Ecto neural progenitor cell (in vitro differentiated cells): Measurements from ENCODE around the gene ENTPD3.
A peak's percentile ranks its signal among the peaks of the same experiment; 100 is the strongest.

Source experiments
- DNase-seq: peaks from one replicate; pipeline ENCODE4 v3.0.0-alpha.2; 2018; ENCODE audit warnings: low spot score

ENTPD3 gene

GRCh38 chr3:40387001-40387894 is at the start of gene ENTPD3:
ENTPD3 (plus strand) TSS chr3:40387184; CDS start chr3:40388058, 874 bp downstream.
- peak; percentile 64 for DNase-seq

GRCh38 chr3:40339871-40340270 is 47.1 kb upstream of the ENTPD3 start:
- no peak for DNase-seq

- DNase-seq, result no peak
Observed at GRCh38 chr3:40340541-40341170, 46.3 kb upstream of the ENTPD3 start.

GRCh38 chr3:40341671-40342070 is 45.3 kb upstream of the ENTPD3 start:
- DNase-seq, result no peak

- DNase-seq, result no peak
Observed at GRCh38 chr3:40350529-40350928, 36.5 kb upstream of the ENTPD3 start.

GRCh38 chr3:40355410-40355809 is 31.6 kb upstream of the ENTPD3 start:
- DNase-seq, result no peak

GRCh38 chr3:40358454-40358853 is 28.5 kb upstream of the ENTPD3 start:
- DNase-seq, result no peak

- DNase-seq, result no peak
Observed at GRCh38 chr3:40363674-40364073, 23.3 kb upstream of the ENTPD3 start.

- DNase-seq, result no peak
Observed at GRCh38 chr3:40366203-40367162, 20.5 kb upstream of the ENTPD3 start.

- DNase-seq, result no peak
Observed at GRCh38 chr3:40369716-40370115, 17.3 kb upstream of the ENTPD3 start.

- DNase-seq, result no peak
Observed at GRCh38 chr3:40377822-40378221, 9.2 kb upstream of the ENTPD3 start.

GRCh38 chr3:40379674-40380306 is 7.2 kb upstream of the ENTPD3 start:
- no peak for DNase-seq

- DNase-seq, result no peak
Observed at GRCh38 chr3:40381904-40382616, 4.9 kb upstream of the ENTPD3 start.

GRCh38 chr3:40382617-40382979 is 4.4 kb upstream of the ENTPD3 start:
- no peak for DNase-seq

- no peak for DNase-seq
Observed at GRCh38 chr3:40386213-40386612, 771 bp upstream of the ENTPD3 start.

- no peak for DNase-seq
Observed at GRCh38 chr3:40387895-40388254, 891 bp downstream of the ENTPD3 start.

- DNase-seq, result no peak
Observed at GRCh38 chr3:40396406-40396805, 9.4 kb downstream of the ENTPD3 start.

- DNase-seq, result no peak
Observed at GRCh38 chr3:40397129-40397528, 10.1 kb downstream of the ENTPD3 start.

GRCh38 chr3:40397912-40398311 is 10.9 kb downstream of the ENTPD3 start:
- DNase-seq, result no peak

GRCh38 chr3:40398346-40398745 is 11.4 kb downstream of the ENTPD3 start:
- DNase-seq, result no peak

GRCh38 chr3:40404591-40405198 is 17.7 kb downstream of the ENTPD3 start:
- no peak for DNase-seq
